Esophagus squamous epithelium (tissue), 5 donors: Measurements from ENCODE around the gene LRRN4CL. TPM values are rescaled to one million over a fixed set of nuclear protein-coding genes. Genes with fewer than 3 reads are reported as not detected.
A peak's percentile ranks its signal among the peaks of the same experiment; 100 is the strongest.
"Not testable (repeated sequence)": the region's sequence is repeated elsewhere in the genome, so short reads cannot be mapped to it uniquely, and the experiment has no call there.

Source experiments
- DNase-seq: peaks from one replicate; lab custom pipeline; 2025; lab: John Stamatoyannopoulos, UW
- H3K27ac ChIP-seq, 4 donors: fragments of 200-600 bp; sonication (generic); one replicate each; pipeline ENCODE4 v1.5.1; 2016 to 2019; ENCODE audit warnings: mild to moderate bottlenecking in 1 of 4
- H3K27me3 ChIP-seq, 4 donors: fragments of 200-600 bp; sonication (generic); 1 replicate in 3 of 4; 2 replicates in 1 of 4; pipeline versions ENCODE4 v1.5.1 to v1.6.0; 2017 to 2021; ENCODE audit warnings: antibody characterized with exemption in 1 of 4
- H3K36me3 ChIP-seq, 3 donors: fragments of 200-600 bp; sonication (generic); one replicate each; pipeline ENCODE4 v1.5.1; 2016 to 2019
- H3K4me1 ChIP-seq, 3 donors: fragments of 200-600 bp; sonication (generic); one replicate each; pipeline ENCODE4 v1.5.1; 2017 to 2019
- H3K4me3 ChIP-seq, 4 donors: fragments of 200-600 bp; sonication (generic); 1 replicate in 3 of 4; 2 replicates in 1 of 4; pipeline ENCODE4 v1.5.1; 2016 to 2019; ENCODE audit warnings: mild to moderate bottlenecking in 2 of 4, moderate library complexity in 1 of 4
- H3K9me3 ChIP-seq, 3 donors: fragments of 200-600 bp; sonication (generic); one replicate each; pipeline ENCODE4 v1.5.1; 2016 to 2019
- POLR2A ChIP-seq, 4 donors: fragments of 450-650 bp; IDR thresholded peaks; one replicate each; pipeline ENCODE4 v1.6.1; 2017; ENCODE audit warnings: antibody characterized with exemption in 4 of 4, mild to moderate bottlenecking in 4 of 4, moderate library complexity in 3 of 4
- WGBS, 2 donors: methylation state at CpG; one replicate each; pipeline ENCODE4 v1.1.5; 2018; 5-methylcytosine and 5-hydroxymethylcytosine counted together
- intact Hi-C: fragments of 100-400 bp; cut with DNase I; formaldehyde crosslinking; loops from one replicate; pipeline ENCODE4 v1.15.0; 2022
- total RNA-seq, 4 donors: library from RNA; depleted of rRNA; stranded (reverse); fragments of >200 nt; gene quantifications; one replicate each; pipeline ENCODE4 v1.1.0, GENCODE V29; 2016
- TF ChIP-seq, protein P1 (sequence below), 6 experiments: fragments of 450-650 bp in 4 of 6; fragments of 200-600 bp in 2 of 6; sonication (generic) in 2 of 6; IDR thresholded peaks; one replicate each; pipeline ENCODE4 v1.5.1; 2016 to 2019; ENCODE audit warnings: antibody characterized with exemption in 6 of 6, mild to moderate bottlenecking in 4 of 6, moderate library complexity in 4 of 6
- donor health status: DM: yes; HTN: yes; CAD: no.

Gene LRRN4CL
- total RNA-seq, 4 donors from 2014 or later = 0.27 to 12.0 (median 4.5) TPM

DNA sequence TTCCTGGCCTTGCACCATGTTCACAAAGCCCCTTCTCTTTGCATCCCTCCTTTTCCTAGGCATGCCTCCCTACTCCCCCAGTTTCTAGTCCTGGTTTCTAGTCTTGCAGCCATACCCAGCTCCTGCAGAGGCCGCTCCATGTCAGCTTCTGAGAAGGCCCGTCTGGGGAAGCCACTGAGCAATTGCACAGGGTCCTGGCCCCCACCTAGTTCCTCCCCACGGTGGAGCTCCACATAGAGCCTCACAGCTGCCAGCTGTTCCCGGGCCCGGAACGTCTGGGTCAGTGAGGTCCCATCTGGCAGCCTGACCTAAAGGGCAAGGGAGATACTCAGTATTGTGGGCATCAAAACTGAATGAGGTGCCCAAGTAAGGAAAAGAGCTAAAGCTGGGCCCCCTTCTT lies 12.6 kb downstream of the LRRN4CL start:
- Histone ChIP-seq H3K4me1 (peaks cover 26 to 85% (median 33%) of the 10 kb centered on the region in 3 donors), H3K36me3 (peaks cover 0 to 54% (median 9%) of the 10 kb centered on the region in 3 donors), H3K27me3 (no peaks in the 10 kb centered on the region), H3K4me3 (no peak overlapping the region), H3K27ac (no peak overlapping the region), H3K9me3 (no peaks in the 10 kb centered on the region)
- intact Hi-C loops = no loop called here
- TF ChIP-seq, protein P1, sequence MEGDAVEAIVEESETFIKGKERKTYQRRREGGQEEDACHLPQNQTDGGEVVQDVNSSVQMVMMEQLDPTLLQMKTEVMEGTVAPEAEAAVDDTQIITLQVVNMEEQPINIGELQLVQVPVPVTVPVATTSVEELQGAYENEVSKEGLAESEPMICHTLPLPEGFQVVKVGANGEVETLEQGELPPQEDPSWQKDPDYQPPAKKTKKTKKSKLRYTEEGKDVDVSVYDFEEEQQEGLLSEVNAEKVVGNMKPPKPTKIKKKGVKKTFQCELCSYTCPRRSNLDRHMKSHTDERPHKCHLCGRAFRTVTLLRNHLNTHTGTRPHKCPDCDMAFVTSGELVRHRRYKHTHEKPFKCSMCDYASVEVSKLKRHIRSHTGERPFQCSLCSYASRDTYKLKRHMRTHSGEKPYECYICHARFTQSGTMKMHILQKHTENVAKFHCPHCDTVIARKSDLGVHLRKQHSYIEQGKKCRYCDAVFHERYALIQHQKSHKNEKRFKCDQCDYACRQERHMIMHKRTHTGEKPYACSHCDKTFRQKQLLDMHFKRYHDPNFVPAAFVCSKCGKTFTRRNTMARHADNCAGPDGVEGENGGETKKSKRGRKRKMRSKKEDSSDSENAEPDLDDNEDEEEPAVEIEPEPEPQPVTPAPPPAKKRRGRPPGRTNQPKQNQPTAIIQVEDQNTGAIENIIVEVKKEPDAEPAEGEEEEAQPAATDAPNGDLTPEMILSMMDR (IDR thresholded peaks at IDR 0.05) = no peak
- TF ChIP-seq POLR2A (IDR thresholded peaks at IDR 0.05) = no peak
- DNase-seq = no peak
- 41 to 50% methylated on average over 2 to 3 of the region's 6 CpGs for WGBS, 2 donors

DNA sequence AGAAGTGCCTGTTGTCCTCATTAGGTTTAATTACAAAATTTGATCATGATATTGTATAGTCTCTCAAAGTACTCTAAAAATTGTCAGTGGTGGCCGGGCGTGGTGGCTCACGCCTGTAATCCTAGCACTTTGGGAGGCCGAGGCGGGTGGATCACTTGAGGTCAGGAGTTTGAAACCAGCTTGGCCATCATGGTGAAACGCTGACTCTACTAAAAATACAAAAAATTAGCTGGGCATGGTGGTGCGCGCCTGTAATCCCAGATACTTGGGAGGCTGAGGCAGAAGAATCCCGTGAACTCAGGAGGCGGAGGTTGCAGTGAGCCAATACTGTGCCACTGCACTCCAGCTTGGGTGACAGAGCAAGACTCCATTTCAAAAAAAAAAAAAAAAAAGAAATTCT lies 13.9 kb downstream of the LRRN4CL start:
- WGBS, 2 donors = 88 to 90% methylated on average over 9 to 10 of the region's 10 CpGs
- H3K4me3 ChIP-seq, intact Hi-C loops, H3K9me3 ChIP-seq, DNase-seq, H3K27ac ChIP-seq, H3K27me3 ChIP-seq: not testable (repeated sequence)
- peaks cover 0 to 54% (median 9%) of the 10 kb centered on the region in 3 donors for H3K36me3 ChIP-seq
- peaks cover 25 to 82% (median 39%) of the 10 kb centered on the region in 3 donors for H3K4me1 ChIP-seq

DNA sequence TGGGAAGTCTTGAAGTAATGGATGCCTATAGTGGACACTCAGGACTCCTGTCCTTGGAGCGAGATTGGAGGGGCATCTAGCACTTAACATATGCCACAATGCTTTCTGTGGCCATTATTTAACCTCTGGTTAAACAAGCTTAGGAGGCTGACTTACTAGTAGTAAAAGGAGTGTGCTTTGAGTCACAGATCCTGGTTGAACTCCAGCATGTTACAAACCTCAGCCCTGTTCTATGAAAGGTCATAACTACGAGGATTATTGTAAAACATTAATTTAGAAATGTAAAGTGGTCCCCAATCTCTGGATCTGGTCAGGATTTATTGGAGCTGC lies 16.2 kb downstream of the LRRN4CL start:
- H3K36me3 ChIP-seq = peaks cover 0 to 54% (median 9%) of the 10 kb centered on the region in 3 donors
- no peak for TF ChIP-seq POLR2A (IDR thresholded peaks at IDR 0.05)
- TF ChIP-seq, protein P1 (IDR thresholded peaks at IDR 0.05) = no peak
- H3K27me3 ChIP-seq = no peaks in the 10 kb centered on the region
- peak overlapping the region in 2 of 4 donors; percentile 75 to 85 for H3K4me3 ChIP-seq
- peak overlapping the region; percentile 92 to 95 (median 93) for H3K27ac ChIP-seq
- 59 to 75% methylated on average over 2 of the region's 2 CpGs for WGBS, 2 donors
- peaks cover 19 to 83% (median 36%) of the 10 kb centered on the region in 3 donors for H3K4me1 ChIP-seq
- intact Hi-C loops = loop anchor here (5.0 kb wide), 1 partner anchor 76 kb away; no protein-coding TSS in a partner anchor
- DNase-seq = no peak
- no peaks in the 10 kb centered on the region for H3K9me3 ChIP-seq

DNA sequence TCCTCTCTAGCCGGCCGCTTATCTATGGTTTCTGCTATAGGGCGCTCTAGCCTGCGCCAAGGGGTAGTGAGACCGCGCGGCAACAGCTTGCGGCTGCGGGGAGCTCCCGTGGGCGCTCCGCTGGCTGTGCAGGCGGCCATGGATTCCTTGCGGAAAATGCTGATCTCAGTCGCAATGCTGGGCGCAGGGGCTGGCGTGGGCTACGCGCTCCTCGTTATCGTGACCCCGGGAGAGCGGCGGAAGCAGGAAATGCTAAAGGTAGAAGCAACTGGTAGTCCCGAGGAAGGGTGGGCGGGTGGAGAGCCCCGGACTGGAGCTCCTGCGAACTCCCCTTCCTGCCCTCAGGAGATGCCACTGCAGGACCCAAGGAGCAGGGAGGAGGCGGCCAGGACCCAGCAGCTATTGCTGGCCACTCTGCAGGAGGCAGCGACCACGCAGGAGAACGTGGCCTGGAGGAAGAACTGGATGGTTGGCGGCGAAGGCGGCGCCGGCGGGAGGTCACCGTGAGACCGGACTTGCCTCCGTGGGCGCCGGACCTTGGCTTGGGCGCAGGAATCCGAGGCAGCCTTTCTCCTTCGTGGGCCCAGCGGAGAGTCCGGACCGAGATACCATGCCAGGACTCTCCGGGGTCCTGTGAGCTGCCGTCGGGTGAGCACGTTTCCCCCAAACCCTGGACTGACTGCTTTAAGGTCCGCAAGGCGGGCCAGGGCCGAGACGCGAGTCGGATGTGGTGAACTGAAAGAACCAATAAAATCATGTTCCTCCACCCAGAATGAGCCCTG lies 17.5 kb downstream of the LRRN4CL start, which contains the start of the genes LBHD1 and UQCC3:
Gene LBHD1, minus strand, starts transcription at position 660 of the 782 bp plus-strand sequence. CDS start 2,236 bp downstream, outside the sequence.
Gene UQCC3, plus strand, starts transcription at position 66 of the 782 bp plus-strand sequence. Its CDS starts 73 bp downstream, at position 139.
- H3K4me1 ChIP-seq = peaks cover 26 to 83% (median 38%) of the 10 kb centered on the region in 3 donors
- WGBS, 2 donors = 0% methylated on average over 2 to 23 of the region's 59 CpGs
- H3K27ac ChIP-seq = peak within 1 kb of the TSS; percentile 92 to 95 (median 93)
- peak; percentile 40 for DNase-seq
- H3K27me3 ChIP-seq = no peaks in the 10 kb centered on the region
- peak within 1 kb of the TSS; percentile 75 to 96 (median 82) for H3K4me3 ChIP-seq
- no peaks in the 10 kb centered on the region for H3K9me3 ChIP-seq
- intact Hi-C loops = loop anchor here (5.0 kb wide), 1 partner anchor 74 kb away; no protein-coding TSS in a partner anchor
- TF ChIP-seq, protein P1 (IDR thresholded peaks at IDR 0.05) = peak in 1 of 6 experiments; percentile 9
- TF ChIP-seq POLR2A (IDR thresholded peaks at IDR 0.05) = peak in 2 of 4 donors; percentile 46 to 67
- H3K36me3 ChIP-seq = peaks cover 0 to 54% (median 0%) of the 10 kb centered on the region in 3 donors

DNA sequence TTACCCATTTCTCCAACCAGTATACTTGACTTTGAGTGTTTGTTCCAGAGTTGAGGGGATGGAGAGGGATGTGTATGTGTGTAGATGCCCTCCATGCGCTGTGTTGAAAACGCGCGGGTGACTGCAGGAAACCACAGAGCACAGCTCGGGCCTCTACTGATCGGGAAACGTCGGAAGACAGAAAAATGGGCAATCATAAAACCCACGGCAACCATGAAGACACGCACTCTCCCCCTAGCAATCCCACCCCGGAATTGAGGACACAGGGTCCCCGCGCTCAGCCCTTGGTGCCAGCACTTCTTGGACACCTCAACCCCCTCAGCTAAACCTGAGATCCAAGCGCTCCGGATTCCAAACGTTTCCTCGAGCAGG lies 18.1 kb downstream of the LRRN4CL start:
- H3K27me3 ChIP-seq = no peaks in the 10 kb centered on the region
- TF ChIP-seq, protein P1 (IDR thresholded peaks at IDR 0.05) = no peak
- TF ChIP-seq POLR2A (IDR thresholded peaks at IDR 0.05) = no peak
- WGBS, 2 donors = 0% methylated on average over 17 of the region's 17 CpGs
- DNase-seq = no peak
- peak overlapping the region; percentile 92 to 95 (median 93) for H3K27ac ChIP-seq
- peaks cover 0 to 53% (median 4%) of the 10 kb centered on the region in 3 donors for H3K36me3 ChIP-seq
- peak overlapping the region; percentile 75 to 96 (median 82) for H3K4me3 ChIP-seq
- peaks cover 32 to 83% (median 42%) of the 10 kb centered on the region in 3 donors for H3K4me1 ChIP-seq
- H3K9me3 ChIP-seq = no peaks in the 10 kb centered on the region
- intact Hi-C loops = loop anchor here (5.0 kb wide), 1 partner anchor 74 kb away; no protein-coding TSS in a partner anchor
